ENCODE results near the gene IL6ST. TPM values are rescaled to one million over a fixed set of nuclear protein-coding genes. Genes with fewer than 3 reads are reported as not detected.
"Not testable (repeated sequence)": the region's sequence is repeated elsewhere in the genome, so short reads cannot be mapped to it uniquely, and the experiment has no call there.

IL6ST gene
- total and polyA plus RNA-seq, 2 donors from 2014 or later = 39.2 to 378 TPM

DNA sequence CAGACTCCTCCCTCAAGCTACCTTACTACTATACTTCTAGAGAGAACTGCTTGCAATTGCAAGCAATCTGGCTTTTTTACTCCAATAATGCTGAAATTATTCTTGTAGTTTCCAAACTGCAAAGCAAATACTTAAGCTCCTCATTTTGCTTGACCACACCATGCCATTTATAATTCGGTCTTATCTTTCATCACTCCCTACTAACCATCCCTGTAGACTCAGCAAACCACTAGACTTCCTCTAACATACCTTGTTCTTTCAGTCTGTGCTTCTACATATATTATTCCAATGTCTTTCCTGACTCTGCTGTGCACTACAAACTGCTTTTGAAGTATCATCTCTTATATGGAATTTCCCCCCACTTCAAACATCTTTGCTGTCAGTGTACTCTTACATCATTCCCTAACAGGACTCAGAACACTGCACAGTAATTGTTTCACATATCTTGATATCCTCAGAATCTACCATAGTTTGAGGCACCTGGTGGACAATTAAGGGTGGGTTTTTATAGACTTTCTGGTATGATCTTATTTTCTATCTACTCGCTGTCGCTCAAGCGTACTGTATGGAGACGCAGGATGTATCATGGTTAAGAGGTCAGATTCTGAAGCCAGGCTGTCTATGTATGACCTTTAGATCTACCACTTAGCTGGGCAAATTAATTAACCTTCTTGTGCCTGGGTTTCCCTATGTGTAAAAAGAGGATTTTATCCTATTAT lies 2.8 kb downstream of the IL6ST start:
- intact Hi-C loops (cut with DNase I) = no loop called here
- TF ChIP-seq, protein P1, sequence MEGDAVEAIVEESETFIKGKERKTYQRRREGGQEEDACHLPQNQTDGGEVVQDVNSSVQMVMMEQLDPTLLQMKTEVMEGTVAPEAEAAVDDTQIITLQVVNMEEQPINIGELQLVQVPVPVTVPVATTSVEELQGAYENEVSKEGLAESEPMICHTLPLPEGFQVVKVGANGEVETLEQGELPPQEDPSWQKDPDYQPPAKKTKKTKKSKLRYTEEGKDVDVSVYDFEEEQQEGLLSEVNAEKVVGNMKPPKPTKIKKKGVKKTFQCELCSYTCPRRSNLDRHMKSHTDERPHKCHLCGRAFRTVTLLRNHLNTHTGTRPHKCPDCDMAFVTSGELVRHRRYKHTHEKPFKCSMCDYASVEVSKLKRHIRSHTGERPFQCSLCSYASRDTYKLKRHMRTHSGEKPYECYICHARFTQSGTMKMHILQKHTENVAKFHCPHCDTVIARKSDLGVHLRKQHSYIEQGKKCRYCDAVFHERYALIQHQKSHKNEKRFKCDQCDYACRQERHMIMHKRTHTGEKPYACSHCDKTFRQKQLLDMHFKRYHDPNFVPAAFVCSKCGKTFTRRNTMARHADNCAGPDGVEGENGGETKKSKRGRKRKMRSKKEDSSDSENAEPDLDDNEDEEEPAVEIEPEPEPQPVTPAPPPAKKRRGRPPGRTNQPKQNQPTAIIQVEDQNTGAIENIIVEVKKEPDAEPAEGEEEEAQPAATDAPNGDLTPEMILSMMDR (IDR thresholded peaks at IDR 0.05; ENCODE audit: borderline replicate concordance, extremely low read depth, insufficient read depth) = no peak
- DNase-seq = peak in 1 of 5 donors; percentile 19
- peaks cover 0 to 3% (median 0%) of the 10 kb centered on the region in 3 donors for H3K36me3 ChIP-seq (ENCODE audit: control insufficient read depth in 2 of 3, insufficient read depth in 3 of 3, low read length in 3 of 3)
- H3K27ac ChIP-seq (ENCODE audit: low read depth in 2 of 2, low read length in 2 of 2) = peak overlapping the region; percentile 7 to 33
- no peaks in the 10 kb centered on the region for H3K27me3 ChIP-seq (ENCODE audit: control insufficient read depth, insufficient read depth, low read length)
- H3K4me1 ChIP-seq (ENCODE audit: control insufficient read depth in 2 of 3, insufficient read depth in 2 of 3, low read depth in 1 of 3, low read length in 3 of 3) = peaks cover 5 to 14% (median 8%) of the 10 kb centered on the region in 3 donors
- FAIRE-seq = no peak
- no peaks in the 10 kb centered on the region for H3K9me3 ChIP-seq (ENCODE audit: control insufficient read depth in 2 of 3, insufficient read depth in 1 of 3, low read length in 3 of 3)
- peak overlapping the region in 2 of 3 donors; percentile 76 to 94 for H3K4me3 ChIP-seq (ENCODE audit: low read length in 3 of 3)
- peak overlapping the region in 2 of 3 donors; percentile 48 to 87 for H3K9ac ChIP-seq (ENCODE audit: low read length in 3 of 3)

DNA sequence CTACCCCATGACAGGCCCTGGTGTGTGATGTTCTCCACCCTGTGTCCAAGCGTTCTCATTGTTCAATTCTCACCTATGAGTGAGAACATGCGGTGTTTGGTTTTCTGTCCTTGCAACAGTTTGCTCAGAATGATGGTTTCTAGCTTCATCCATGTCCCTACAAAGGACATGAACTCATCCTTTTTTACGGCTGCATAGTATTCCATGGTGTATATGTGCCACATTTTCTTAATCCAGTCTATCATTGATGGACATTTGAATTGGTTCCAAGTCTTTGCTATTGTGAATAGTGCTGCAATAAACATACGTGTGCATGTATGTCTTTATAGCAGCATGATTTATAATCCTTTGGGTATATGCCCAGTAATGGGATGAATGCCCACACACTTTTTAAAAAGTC lies 3.9 kb downstream of the IL6ST start:
- H3K4me3 ChIP-seq (ENCODE audit: low read length in 3 of 3) = peak overlapping the region in 2 of 3 donors; percentile 76 to 94
- H3K36me3 ChIP-seq (ENCODE audit: control insufficient read depth in 2 of 3, insufficient read depth in 3 of 3, low read length in 3 of 3); intact Hi-C loops (cut with DNase I); DNase-seq; H3K9me3 ChIP-seq (ENCODE audit: control insufficient read depth in 2 of 3, insufficient read depth in 1 of 3, low read length in 3 of 3); H3K4me1 ChIP-seq (ENCODE audit: control insufficient read depth in 2 of 3, insufficient read depth in 2 of 3, low read depth in 1 of 3, low read length in 3 of 3); H3K27me3 ChIP-seq (ENCODE audit: control insufficient read depth, insufficient read depth, low read length); H3K9ac ChIP-seq (ENCODE audit: low read length in 3 of 3); FAIRE-seq; H3K27ac ChIP-seq (ENCODE audit: low read depth in 2 of 2, low read length in 2 of 2): not testable (repeated sequence)

DNA sequence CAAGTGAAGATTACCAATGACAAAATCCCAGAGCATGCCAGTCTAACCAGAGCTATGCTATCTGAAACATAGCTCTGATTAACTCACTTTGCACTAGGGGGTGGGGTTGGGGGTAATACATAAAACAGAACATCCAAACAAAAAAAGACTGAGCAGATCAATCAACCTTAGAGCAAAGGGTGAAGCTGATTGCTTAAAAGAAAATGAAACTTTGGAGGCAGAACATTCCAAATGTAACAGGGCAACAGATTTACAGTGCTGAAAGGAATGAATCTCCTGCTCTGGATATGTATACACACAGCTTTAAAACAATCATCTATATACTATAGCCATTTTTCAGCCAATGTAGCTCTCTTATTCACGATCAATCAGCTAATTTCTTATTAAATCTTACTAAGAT lies 4.9 kb downstream of the IL6ST start:
- TF ChIP-seq, protein P1 (IDR thresholded peaks at IDR 0.05; ENCODE audit: borderline replicate concordance, extremely low read depth, insufficient read depth) = no peak
- H3K27ac ChIP-seq (ENCODE audit: low read depth in 2 of 2, low read length in 2 of 2) = no peak overlapping the region
- peaks cover 5 to 8% (median 6%) of the 10 kb centered on the region in 3 donors for H3K4me1 ChIP-seq (ENCODE audit: control insufficient read depth in 2 of 3, insufficient read depth in 2 of 3, low read depth in 1 of 3, low read length in 3 of 3)
- intact Hi-C loops (cut with DNase I) = no loop called here
- no peak for FAIRE-seq
- H3K9ac ChIP-seq (ENCODE audit: low read length in 3 of 3) = no peak overlapping the region
- H3K9me3 ChIP-seq (ENCODE audit: control insufficient read depth in 2 of 3, insufficient read depth in 1 of 3, low read length in 3 of 3) = no peaks in the 10 kb centered on the region
- peak overlapping the region in 1 of 3 donors; percentile 17 for H3K4me3 ChIP-seq (ENCODE audit: low read length in 3 of 3)
- H3K27me3 ChIP-seq (ENCODE audit: control insufficient read depth, insufficient read depth, low read length) = no peaks in the 10 kb centered on the region
- DNase-seq = no peak
- peaks cover 0 to 3% (median 0%) of the 10 kb centered on the region in 3 donors for H3K36me3 ChIP-seq (ENCODE audit: control insufficient read depth in 2 of 3, insufficient read depth in 3 of 3, low read length in 3 of 3)

DNA sequence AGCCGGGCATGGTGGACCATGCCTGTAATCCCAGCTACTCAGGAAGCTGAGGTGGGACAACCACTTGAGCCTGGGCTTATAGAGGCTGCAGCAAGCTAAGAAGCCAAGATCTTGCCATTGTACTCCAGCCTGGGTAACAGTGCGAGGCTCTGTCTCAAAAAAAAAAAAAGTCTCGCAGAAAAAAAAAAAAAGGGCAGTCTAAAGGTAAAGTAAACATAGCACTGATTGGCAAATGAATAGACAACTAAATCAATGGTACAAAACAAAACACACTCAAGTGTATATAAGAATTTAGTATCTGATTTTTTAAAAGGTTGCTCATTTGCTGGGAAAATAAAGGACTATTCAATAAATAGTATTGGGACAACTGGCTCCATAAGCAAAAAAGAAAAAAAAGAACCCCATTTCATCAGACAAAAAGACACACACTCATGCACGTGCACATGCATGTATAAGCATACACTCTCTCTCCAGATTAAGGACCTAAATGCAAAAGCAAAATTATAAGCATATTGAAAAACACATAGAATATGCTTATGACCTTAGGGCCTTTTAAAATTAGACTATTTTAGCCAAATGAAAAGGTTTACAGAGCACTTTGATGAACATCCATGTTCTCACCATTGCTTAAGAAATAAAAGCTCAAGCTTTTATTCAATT lies 5.7 kb downstream of the IL6ST start:
- H3K4me3 ChIP-seq (ENCODE audit: low read length in 3 of 3) = no peak overlapping the region
- DNase-seq = no peak
- peaks cover 0 to 3% (median 0%) of the 10 kb centered on the region in 3 donors for H3K36me3 ChIP-seq (ENCODE audit: control insufficient read depth in 2 of 3, insufficient read depth in 3 of 3, low read length in 3 of 3)
- no peak for FAIRE-seq
- H3K27me3 ChIP-seq (ENCODE audit: control insufficient read depth, insufficient read depth, low read length) = no peaks in the 10 kb centered on the region
- peaks cover 5 to 8% (median 6%) of the 10 kb centered on the region in 3 donors for H3K4me1 ChIP-seq (ENCODE audit: control insufficient read depth in 2 of 3, insufficient read depth in 2 of 3, low read depth in 1 of 3, low read length in 3 of 3)
- intact Hi-C loops (cut with DNase I) = no loop called here
- TF ChIP-seq, protein P1 (IDR thresholded peaks at IDR 0.05; ENCODE audit: borderline replicate concordance, extremely low read depth, insufficient read depth) = no peak
- no peaks in the 10 kb centered on the region for H3K9me3 ChIP-seq (ENCODE audit: control insufficient read depth in 2 of 3, insufficient read depth in 1 of 3, low read length in 3 of 3)
- H3K27ac ChIP-seq (ENCODE audit: low read depth in 2 of 2, low read length in 2 of 2) = no peak overlapping the region
- no peak overlapping the region for H3K9ac ChIP-seq (ENCODE audit: low read length in 3 of 3)

DNA sequence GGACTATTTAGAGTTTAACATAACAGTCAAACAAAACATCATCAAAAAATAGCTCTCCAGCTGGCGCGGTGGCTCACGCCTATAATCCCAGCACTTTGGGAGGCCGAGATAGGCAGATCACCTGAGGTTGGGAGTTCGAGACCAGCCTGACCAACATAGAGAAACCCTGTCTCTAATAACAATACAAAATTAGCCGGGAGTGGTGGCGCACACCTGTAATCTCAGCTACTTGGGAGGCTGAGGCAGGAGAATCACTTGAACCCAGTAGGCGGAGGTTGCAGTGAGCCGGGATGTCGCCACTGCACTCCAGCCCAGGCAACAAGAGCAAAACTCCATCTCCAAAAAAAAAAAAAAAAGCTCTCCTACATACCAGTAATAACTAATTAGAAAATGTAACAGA lies 6.3 kb downstream of the IL6ST start:
- H3K36me3 ChIP-seq (ENCODE audit: control insufficient read depth in 2 of 3, insufficient read depth in 3 of 3, low read length in 3 of 3); H3K27ac ChIP-seq (ENCODE audit: low read depth in 2 of 2, low read length in 2 of 2); intact Hi-C loops (cut with DNase I); H3K4me1 ChIP-seq (ENCODE audit: control insufficient read depth in 2 of 3, insufficient read depth in 2 of 3, low read depth in 1 of 3, low read length in 3 of 3); DNase-seq; H3K9ac ChIP-seq (ENCODE audit: low read length in 3 of 3); H3K4me3 ChIP-seq (ENCODE audit: low read length in 3 of 3); H3K27me3 ChIP-seq (ENCODE audit: control insufficient read depth, insufficient read depth, low read length); FAIRE-seq; H3K9me3 ChIP-seq (ENCODE audit: control insufficient read depth in 2 of 3, insufficient read depth in 1 of 3, low read length in 3 of 3): not testable (repeated sequence)

Measured in kidney (tissue), 14 donors.